ENCODE measurements around the gene BMPER.

DNA sequence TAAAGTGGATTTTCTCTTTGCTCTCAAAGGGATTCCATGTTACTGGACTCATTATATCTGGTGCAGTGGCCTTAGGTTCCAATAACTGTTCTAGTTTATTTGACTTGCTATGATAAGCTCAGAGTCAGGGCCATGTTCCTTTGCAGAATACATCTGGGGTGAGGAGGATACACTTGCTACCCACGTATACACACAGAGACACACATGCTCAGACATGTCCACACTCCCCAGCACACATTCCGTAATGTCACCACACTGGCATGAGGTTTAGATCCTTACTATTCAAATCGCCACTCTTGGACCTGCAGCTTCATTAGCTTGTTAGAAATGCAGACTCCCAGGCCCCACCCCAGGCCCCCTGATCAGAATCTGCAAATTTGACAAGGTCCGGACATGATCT lies 195.3 kb downstream of the BMPER start:
- TF ChIP-seq POLR2A (IDR thresholded peaks at IDR 0.05) = no peak
- TF ChIP-seq, protein P1, sequence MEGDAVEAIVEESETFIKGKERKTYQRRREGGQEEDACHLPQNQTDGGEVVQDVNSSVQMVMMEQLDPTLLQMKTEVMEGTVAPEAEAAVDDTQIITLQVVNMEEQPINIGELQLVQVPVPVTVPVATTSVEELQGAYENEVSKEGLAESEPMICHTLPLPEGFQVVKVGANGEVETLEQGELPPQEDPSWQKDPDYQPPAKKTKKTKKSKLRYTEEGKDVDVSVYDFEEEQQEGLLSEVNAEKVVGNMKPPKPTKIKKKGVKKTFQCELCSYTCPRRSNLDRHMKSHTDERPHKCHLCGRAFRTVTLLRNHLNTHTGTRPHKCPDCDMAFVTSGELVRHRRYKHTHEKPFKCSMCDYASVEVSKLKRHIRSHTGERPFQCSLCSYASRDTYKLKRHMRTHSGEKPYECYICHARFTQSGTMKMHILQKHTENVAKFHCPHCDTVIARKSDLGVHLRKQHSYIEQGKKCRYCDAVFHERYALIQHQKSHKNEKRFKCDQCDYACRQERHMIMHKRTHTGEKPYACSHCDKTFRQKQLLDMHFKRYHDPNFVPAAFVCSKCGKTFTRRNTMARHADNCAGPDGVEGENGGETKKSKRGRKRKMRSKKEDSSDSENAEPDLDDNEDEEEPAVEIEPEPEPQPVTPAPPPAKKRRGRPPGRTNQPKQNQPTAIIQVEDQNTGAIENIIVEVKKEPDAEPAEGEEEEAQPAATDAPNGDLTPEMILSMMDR (IDR thresholded peaks at IDR 0.05) = no peak

All from uterus (tissue), 2 donors.